ENCODE measurements around the gene EPB41.

The EPB41 gene

GRCh38 chr1:28925350-28925891 lies 11.1 kb downstream of the EPB41 start:
- no peak for TF ChIP-seq POLR2A (IDR thresholded peaks at IDR 0.05; ENCODE audit: extremely low read depth, insufficient read length)
- TF ChIP-seq MYC (IDR thresholded peaks at IDR 0.05; ENCODE audit: low read depth, low read length), result no peak
- TF ChIP-seq CTCF (IDR thresholded peaks at IDR 0.05; ENCODE audit: low read depth, low read length), result no peak
- no peak for TF ChIP-seq MAX (IDR thresholded peaks at IDR 0.05; ENCODE audit: low read depth, low read length)
- no peak overlapping the region for H3K4me3 ChIP-seq (ENCODE audit: low read depth, low read length)
- DNase-seq (ENCODE audit: low read depth), result no peak

- TF ChIP-seq MYC (IDR thresholded peaks at IDR 0.05; ENCODE audit: low read depth, low read length) (peak; percentile 28; the same call in 1 of the 2 replicates), CTCF (IDR thresholded peaks at IDR 0.05; ENCODE audit: low read depth, low read length) (no peak), MAX (IDR thresholded peaks at IDR 0.05; ENCODE audit: low read depth, low read length) (0 out of 2 replicates have a peak, but pooled peaks have one; percentile 70), POLR2A (IDR thresholded peaks at IDR 0.05; ENCODE audit: extremely low read depth, insufficient read length) (no peak)
- H3K4me3 ChIP-seq (ENCODE audit: low read depth, low read length), result peak overlapping the region; percentile 34
- DNase-seq (ENCODE audit: low read depth), result peak; percentile 92
These were observed 12.4 kb downstream of the EPB41 start for GRCh38 chr1:28926629-28927265.

GRCh38 chr1:28927266-28927647 lies 12.9 kb downstream of the EPB41 start:
- H3K4me3 ChIP-seq (ENCODE audit: low read depth, low read length), result peak overlapping the region; percentile 33
- DNase-seq (ENCODE audit: low read depth), result peak; percentile 35
- TF ChIP-seq CTCF (IDR thresholded peaks at IDR 0.05; ENCODE audit: low read depth, low read length) (no peak), MAX (IDR thresholded peaks at IDR 0.05; ENCODE audit: low read depth, low read length) (no peak), MYC (IDR thresholded peaks at IDR 0.05; ENCODE audit: low read depth, low read length) (no peak)

GRCh38 chr1:28927648-28928313 lies 13.4 kb downstream of the EPB41 start:
- peak overlapping the region; percentile 33 for H3K4me3 ChIP-seq (ENCODE audit: low read depth, low read length)

More at GRCh38 chr1:28927648-28928313, 13.4 kb downstream of the EPB41 start:
- DNase-seq (ENCODE audit: low read depth), result peak; percentile 70
- TF ChIP-seq POLR2A (IDR thresholded peaks at IDR 0.05; ENCODE audit: extremely low read depth, insufficient read length) (no peak), CTCF (IDR thresholded peaks at IDR 0.05; ENCODE audit: low read depth, low read length) (no peak), MYC (IDR thresholded peaks at IDR 0.05; ENCODE audit: low read depth, low read length) (no peak), MAX (IDR thresholded peaks at IDR 0.05; ENCODE audit: low read depth, low read length) (no peak)
